ENCODE measurements around the gene AGAP1. TPM values are rescaled to one million over a fixed set of nuclear protein-coding genes. Genes with fewer than 3 reads are reported as not detected.

The AGAP1 gene
- total RNA-seq, 2 donors from 2014 or later, result 16.1 to 40.1 TPM

DNA sequence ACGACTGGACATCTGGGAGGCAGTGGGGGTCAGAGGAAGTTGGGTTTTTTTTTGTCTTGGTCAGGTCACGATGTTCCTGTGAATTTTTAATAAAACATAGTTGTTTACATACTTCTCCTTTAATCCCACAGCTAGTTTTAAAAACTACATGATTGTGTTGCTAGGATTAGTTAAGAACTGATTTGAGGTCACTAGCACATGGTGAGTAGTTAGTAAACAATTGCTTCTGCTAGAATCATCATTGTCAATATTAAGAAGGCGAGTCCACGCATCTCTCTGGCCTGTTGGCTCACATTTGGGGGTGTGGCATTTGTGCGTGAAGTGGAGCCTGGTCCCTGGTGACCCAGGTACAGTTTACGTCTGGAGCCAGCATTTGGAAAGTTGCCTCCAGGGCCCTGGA lies 59.4 kb downstream of the AGAP1 start:
- 43% methylated on average over 6 of the region's 6 CpGs for WGBS

DNA sequence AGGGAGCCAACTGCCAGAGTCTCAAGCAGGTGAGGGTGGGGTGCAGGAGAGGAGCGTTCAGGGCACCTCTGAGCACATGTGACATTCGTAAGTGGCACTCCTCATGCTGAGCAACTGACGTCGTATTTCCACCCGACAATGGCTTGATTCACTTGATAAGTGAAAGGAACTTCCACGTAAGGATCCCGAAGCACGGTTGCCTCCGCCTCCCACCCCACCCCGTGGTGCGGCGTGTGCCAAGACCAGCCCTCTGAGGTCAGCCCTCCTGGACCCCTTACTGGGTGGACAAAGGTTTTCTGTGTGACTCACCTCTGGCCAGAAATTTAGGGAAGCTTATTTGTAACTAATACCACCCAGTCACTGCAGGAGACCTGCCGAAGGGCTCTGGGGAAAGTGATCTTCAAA lies 59.9 kb downstream of the AGAP1 start:
- intact Hi-C loops (cut with DNase I), result no loop called here
- TF ChIP-seq, protein P1, sequence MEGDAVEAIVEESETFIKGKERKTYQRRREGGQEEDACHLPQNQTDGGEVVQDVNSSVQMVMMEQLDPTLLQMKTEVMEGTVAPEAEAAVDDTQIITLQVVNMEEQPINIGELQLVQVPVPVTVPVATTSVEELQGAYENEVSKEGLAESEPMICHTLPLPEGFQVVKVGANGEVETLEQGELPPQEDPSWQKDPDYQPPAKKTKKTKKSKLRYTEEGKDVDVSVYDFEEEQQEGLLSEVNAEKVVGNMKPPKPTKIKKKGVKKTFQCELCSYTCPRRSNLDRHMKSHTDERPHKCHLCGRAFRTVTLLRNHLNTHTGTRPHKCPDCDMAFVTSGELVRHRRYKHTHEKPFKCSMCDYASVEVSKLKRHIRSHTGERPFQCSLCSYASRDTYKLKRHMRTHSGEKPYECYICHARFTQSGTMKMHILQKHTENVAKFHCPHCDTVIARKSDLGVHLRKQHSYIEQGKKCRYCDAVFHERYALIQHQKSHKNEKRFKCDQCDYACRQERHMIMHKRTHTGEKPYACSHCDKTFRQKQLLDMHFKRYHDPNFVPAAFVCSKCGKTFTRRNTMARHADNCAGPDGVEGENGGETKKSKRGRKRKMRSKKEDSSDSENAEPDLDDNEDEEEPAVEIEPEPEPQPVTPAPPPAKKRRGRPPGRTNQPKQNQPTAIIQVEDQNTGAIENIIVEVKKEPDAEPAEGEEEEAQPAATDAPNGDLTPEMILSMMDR (IDR thresholded peaks at IDR 0.05), result no peak
- TF ChIP-seq POLR2A (IDR thresholded peaks at IDR 0.05) (no peak), POLR2AphosphoS5 (IDR thresholded peaks at IDR 0.05) (no peak)
- no peak for DNase-seq (ENCODE audit: low spot score)
- H3K36me3 ChIP-seq, result no peaks in the 10 kb centered on the region
- H3K4me3 ChIP-seq, result no peak overlapping the region
- peaks cover 11% of the 10 kb centered on the region for H3K4me1 ChIP-seq (replicated peaks)
- H3K27ac ChIP-seq, result no peak overlapping the region
- WGBS, result 75% methylated on average over 13 of the region's 13 CpGs
- no peaks in the 10 kb centered on the region for H3K9me3 ChIP-seq
- no peaks in the 10 kb centered on the region for H3K27me3 ChIP-seq (replicated peaks; ENCODE audit: insufficient read depth)

More for the DNA sequence above, 59.4 kb downstream of the AGAP1 start:
- Histone ChIP-seq H3K36me3 (no peaks in the 10 kb centered on the region), H3K4me1 (replicated peaks) (peaks cover 11% of the 10 kb centered on the region), H3K4me3 (no peak overlapping the region), H3K9me3 (no peaks in the 10 kb centered on the region), H3K27me3 (replicated peaks; ENCODE audit: insufficient read depth) (no peaks in the 10 kb centered on the region), H3K27ac (no peak overlapping the region)
- DNase-seq (ENCODE audit: low spot score), result no peak
- TF ChIP-seq, protein P1 (IDR thresholded peaks at IDR 0.05), result no peak
- no peak for TF ChIP-seq POLR2A (IDR thresholded peaks at IDR 0.05)
- TF ChIP-seq POLR2AphosphoS5 (IDR thresholded peaks at IDR 0.05), result no peak
- intact Hi-C loops (cut with DNase I), result no loop called here

DNA sequence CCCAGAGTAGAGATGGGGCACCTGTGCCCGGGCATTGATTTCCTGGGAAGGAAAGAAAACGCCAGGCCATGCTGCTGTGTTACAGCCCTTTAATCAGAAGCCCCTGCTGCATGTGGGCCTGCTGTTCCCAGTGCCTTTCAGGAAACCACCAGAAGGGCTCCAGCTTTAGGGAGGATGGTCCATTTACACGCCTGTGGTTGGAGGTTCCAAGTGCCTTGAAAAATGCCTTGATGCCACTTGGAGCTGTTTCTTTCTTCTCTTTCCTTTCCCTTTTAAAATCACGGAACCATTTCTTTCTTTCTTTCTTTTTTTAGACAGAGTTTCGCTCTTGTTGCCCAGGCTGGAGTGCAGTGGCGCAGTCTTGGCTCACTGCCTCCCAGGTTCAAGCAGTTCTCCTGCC lies 60.5 kb downstream of the AGAP1 start:
- Histone ChIP-seq H3K4me3 (no peak overlapping the region), H3K27ac (no peak overlapping the region), H3K27me3 (replicated peaks; ENCODE audit: insufficient read depth) (no peaks in the 10 kb centered on the region), H3K9me3 (no peaks in the 10 kb centered on the region), H3K36me3 (no peaks in the 10 kb centered on the region), H3K4me1 (replicated peaks) (peaks cover 11% of the 10 kb centered on the region)
- intact Hi-C loops (cut with DNase I), result no loop called here
- TF ChIP-seq POLR2A (IDR thresholded peaks at IDR 0.05) (no peak), POLR2AphosphoS5 (IDR thresholded peaks at IDR 0.05) (no peak)
- TF ChIP-seq, protein P1 (IDR thresholded peaks at IDR 0.05), result no peak
- 92% methylated on average over 6 of the region's 6 CpGs for WGBS
- no peak for DNase-seq (ENCODE audit: low spot score)

DNA sequence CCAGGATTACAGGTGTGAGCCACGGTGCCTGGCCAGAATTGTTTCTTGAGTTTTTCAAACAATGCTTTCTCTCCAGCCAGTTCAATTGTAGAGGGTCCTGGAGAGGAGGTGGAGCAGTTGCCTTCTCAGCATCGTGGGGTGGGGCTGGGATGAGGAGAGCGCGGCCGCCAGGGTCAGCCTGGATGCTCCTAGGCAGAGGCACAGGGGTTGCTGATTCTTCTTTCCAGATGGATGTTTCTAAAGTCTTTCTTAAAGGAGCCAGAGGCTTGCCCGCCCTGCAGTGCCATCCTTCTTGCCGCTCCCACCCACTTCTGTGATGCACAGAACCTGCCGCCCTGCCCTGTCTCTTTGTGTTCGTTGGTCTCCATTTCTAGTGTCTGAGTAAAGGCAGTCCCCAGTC lies 61.1 kb downstream of the AGAP1 start:
- Histone ChIP-seq H3K27me3 (replicated peaks; ENCODE audit: insufficient read depth) (no peaks in the 10 kb centered on the region), H3K36me3 (no peaks in the 10 kb centered on the region), H3K4me1 (replicated peaks) (peaks cover 11% of the 10 kb centered on the region), H3K27ac (no peak overlapping the region), H3K9me3 (no peaks in the 10 kb centered on the region), H3K4me3 (no peak overlapping the region)
- 92% methylated on average over 9 of the region's 9 CpGs for WGBS
- intact Hi-C loops (cut with DNase I), result no loop called here
- TF ChIP-seq POLR2AphosphoS5 (IDR thresholded peaks at IDR 0.05) (no peak), POLR2A (IDR thresholded peaks at IDR 0.05) (no peak)
- TF ChIP-seq, protein P1 (IDR thresholded peaks at IDR 0.05), result no peak
- no peak for DNase-seq (ENCODE audit: low spot score)

DNA sequence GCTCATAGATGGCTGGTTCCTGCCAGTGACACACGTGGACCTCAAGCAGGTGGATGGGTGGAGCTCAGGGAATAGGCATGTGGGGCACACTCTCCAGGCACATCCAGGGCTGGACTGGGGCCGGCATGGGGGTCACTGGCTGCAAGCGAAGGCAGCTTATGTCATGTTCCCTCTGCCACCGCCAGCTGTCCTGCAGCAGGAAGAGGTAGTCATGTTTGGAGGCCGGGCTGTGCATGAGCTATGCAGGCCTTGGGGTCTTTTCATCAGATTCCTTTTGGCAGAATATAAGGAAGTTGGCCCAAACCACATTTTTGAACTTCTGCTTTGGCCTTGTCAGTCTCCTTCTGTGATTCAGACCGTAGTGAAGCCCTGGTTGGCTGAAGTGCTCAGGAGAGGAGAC lies 61.5 kb downstream of the AGAP1 start:
- TF ChIP-seq POLR2AphosphoS5 (IDR thresholded peaks at IDR 0.05), result no peak
- TF ChIP-seq, protein P1 (IDR thresholded peaks at IDR 0.05), result no peak
- no peak for TF ChIP-seq POLR2A (IDR thresholded peaks at IDR 0.05)
- Histone ChIP-seq H3K4me1 (replicated peaks) (peaks cover 11% of the 10 kb centered on the region), H3K4me3 (no peak overlapping the region), H3K36me3 (no peaks in the 10 kb centered on the region), H3K9me3 (no peaks in the 10 kb centered on the region), H3K27ac (no peak overlapping the region), H3K27me3 (replicated peaks; ENCODE audit: insufficient read depth) (no peaks in the 10 kb centered on the region)
- intact Hi-C loops (cut with DNase I), result no loop called here
- no peak for DNase-seq (ENCODE audit: low spot score)
- 90% methylated on average over 6 of the region's 6 CpGs for WGBS
